Thyroid gland (tissue), 4 donors: Measurements from ENCODE around the gene CDR2.

Experiments
- POLR2A ChIP-seq, 2 donors: fragments of 450-650 bp; IDR thresholded peaks; one replicate each; pipeline ENCODE4 v1.6.1; 2017; ENCODE audit warnings: antibody characterized with exemption in 2 of 2, mild to moderate bottlenecking in 2 of 2, moderate library complexity in 1 of 2
- TF ChIP-seq, protein P1 (sequence below), 6 experiments: fragments of 200-600 bp in 3 of 6; fragments of 450-650 bp in 3 of 6; sonication (generic) in 3 of 6; IDR thresholded peaks; one replicate each; pipeline ENCODE4 v1.5.1; 2016 to 2019; ENCODE audit warnings: antibody characterized with exemption in 6 of 6, mild to moderate bottlenecking in 2 of 6, inconsistent platforms in 1 of 6, moderate library complexity in 1 of 6

DNA sequence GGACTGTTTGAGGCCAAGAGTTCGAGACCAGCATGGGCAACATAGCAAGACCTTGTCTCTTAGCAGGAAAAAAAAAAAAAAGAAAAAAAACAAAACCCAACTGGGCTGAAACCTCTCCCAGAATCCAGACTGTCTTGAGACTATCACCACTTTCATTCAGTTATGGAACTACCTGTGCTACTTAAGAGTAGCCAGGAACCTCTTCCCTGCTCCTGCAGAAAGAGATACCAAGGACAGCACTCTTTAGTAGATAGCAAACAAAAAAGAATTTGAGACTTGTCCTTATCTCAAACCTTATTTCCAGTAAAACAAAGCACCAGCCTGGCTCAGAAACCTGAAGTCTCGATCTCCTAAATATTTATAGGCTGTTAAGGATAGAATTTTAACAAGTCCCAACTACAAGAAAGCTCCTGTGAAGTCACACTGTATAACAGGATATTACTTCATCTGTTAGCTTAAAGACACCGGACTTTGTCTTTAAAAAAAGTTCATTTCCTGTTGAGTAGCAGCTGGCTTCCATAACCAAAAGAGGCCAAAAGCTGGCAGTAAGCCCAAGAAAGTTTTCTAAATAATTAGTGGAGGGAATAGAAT lies 5.1 kb downstream of the CDR2 start:
- TF ChIP-seq, protein P1, sequence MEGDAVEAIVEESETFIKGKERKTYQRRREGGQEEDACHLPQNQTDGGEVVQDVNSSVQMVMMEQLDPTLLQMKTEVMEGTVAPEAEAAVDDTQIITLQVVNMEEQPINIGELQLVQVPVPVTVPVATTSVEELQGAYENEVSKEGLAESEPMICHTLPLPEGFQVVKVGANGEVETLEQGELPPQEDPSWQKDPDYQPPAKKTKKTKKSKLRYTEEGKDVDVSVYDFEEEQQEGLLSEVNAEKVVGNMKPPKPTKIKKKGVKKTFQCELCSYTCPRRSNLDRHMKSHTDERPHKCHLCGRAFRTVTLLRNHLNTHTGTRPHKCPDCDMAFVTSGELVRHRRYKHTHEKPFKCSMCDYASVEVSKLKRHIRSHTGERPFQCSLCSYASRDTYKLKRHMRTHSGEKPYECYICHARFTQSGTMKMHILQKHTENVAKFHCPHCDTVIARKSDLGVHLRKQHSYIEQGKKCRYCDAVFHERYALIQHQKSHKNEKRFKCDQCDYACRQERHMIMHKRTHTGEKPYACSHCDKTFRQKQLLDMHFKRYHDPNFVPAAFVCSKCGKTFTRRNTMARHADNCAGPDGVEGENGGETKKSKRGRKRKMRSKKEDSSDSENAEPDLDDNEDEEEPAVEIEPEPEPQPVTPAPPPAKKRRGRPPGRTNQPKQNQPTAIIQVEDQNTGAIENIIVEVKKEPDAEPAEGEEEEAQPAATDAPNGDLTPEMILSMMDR (IDR thresholded peaks at IDR 0.05) = no peak
- TF ChIP-seq POLR2A (IDR thresholded peaks at IDR 0.05) = no peak
